Pancreas (tissue), 10 donors: ENCODE measurements around the gene MCEE. TPM values are rescaled to one million over a fixed set of nuclear protein-coding genes. Genes with fewer than 3 reads are reported as not detected.

ENCODE experiments used
- ATAC-seq, 4 donors: fragments of 200-7000 bp; cut with Tn5 transposase; one replicate each; pipeline versions ENCODE4 v1.8.0 to v1.9.1; 2020; ENCODE audit warnings: mild to moderate bottlenecking in 4 of 4, moderate library complexity in 4 of 4
- DNase-seq, 6 donors: peaks; one replicate each; pipeline ENCODE4 v3.0.0-alpha.2; 2020
- FAIRE-seq: peaks from 2 replicates; lab custom pipeline; 2012; peaks lifted over from hg19 to GRCh38; lab: Jason Lieb, UNC
- H3K27ac ChIP-seq, 4 donors: fragments of 200-600 bp; sonication (generic); 1 replicate in 3 of 4; 2 replicates in 1 of 4; pipeline versions ENCODE4 v1.5.0 to v1.8.0; 2020
- H3K27me3 ChIP-seq, 4 donors: fragments of 200-600 bp; one replicate each; pipeline ENCODE4 v1.8.0; 2021
- H3K36me3 ChIP-seq, 3 donors: fragments of 200-600 bp; sonication (generic) in 1 of 3; one replicate each; pipeline versions ENCODE4 v1.5.0 to v1.8.0; 2020 to 2021
- H3K4me1 ChIP-seq, 3 donors: fragments of 200-600 bp; one replicate each; pipeline ENCODE4 v1.8.0; 2021
- H3K4me3 ChIP-seq, 4 donors: fragments of 200-600 bp; sonication (generic) in 2 of 4; one replicate each; pipeline versions ENCODE4 v1.5.0 to v1.8.0; 2020 to 2021
- H3K9me3 ChIP-seq, 4 donors: fragments of 200-600 bp; one replicate each; pipeline ENCODE4 v1.8.0; 2021
- CTCF ChIP-seq, 4 donors: fragments of 200-600 bp; sonication (generic) in 3 of 4; IDR thresholded peaks; one replicate each; pipeline versions ENCODE4 v1.5.0 to v1.8.0; 2021; ENCODE audit warnings: antibody characterized with exemption in 4 of 4
- WGBS, 2 donors: extraction: QIAGEN DNeasy Blood & Tissue Kit; methylation state at CpG; one replicate each; pipeline ENCODE4 v1.1.7; 2013; 5-methylcytosine and 5-hydroxymethylcytosine counted together
- intact Hi-C, 3 donors: fragments of 100-400 bp; cut with DNase I; formaldehyde crosslinking; loops; one replicate each; pipeline versions ENCODE4 v1.11.1 to v1.14.2; 2022
- polyA plus RNA-seq, 2 donors: library from polyadenylated mRNA; stranded (reverse); fragments of 200-250 nt; gene quantifications; one replicate each; pipeline ENCODE4 v1.2.3, GENCODE V29; 2013
- total RNA-seq, 6 donors: library from RNA; stranded (reverse); fragmentation: NEBNext Ultra II Directional in 4 of 6; extraction: Animal tissue kit (Norgen Biotek cat#: 25700) in 4 of 6; gene quantifications; one replicate each; pipeline versions ENCODE4 v1.2.1 to v1.2.4, GENCODE V29; 2021 to 2023
- donor health status: healthy with polysubstance abuse.
- donor health status: DM: no; HTN: no; CAD: no; lungs with moderate emphysema.
- donor health status: DM: no; HTN: no; CAD: no.
- donor health status: control.
- donor health status: control.
- donor health status: Bipolar disorder and iron deficiency.
- donor health status: DM: yes; HTN: yes; CAD: no.
- donor health status: DM: no; HTN: no; CAD: no.
- donor health status: DM: no; HTN: no; CAD: no.
- donor health status: DM: yes; HTN: yes; CAD: no.

The MCEE gene
- total and polyA plus RNA-seq, 8 donors = 15.0 to 28.5 (median 16.7) TPM

- WGBS, 2 donors = 59 to 71% methylated on average over 11 of the region's 11 CpGs
- no peak for FAIRE-seq
Measured at GRCh38 chr2:71153585-71154224, 23.7 kb upstream of the MCEE start.

GRCh38 chr2:71151620-71152019, 21.6 kb upstream of the MCEE start:
- Histone ChIP-seq H3K4me3 (no peak overlapping the region), H3K36me3 (peaks cover 0 to 30% (median 12%) of the 10 kb centered on the region in 3 donors), H3K27ac (no peak overlapping the region), H3K9me3 (no peaks in the 10 kb centered on the region), H3K27me3 (no peaks in the 10 kb centered on the region), H3K4me1 (no peaks in the 10 kb centered on the region)
- intact Hi-C loops = loop anchor here in 1 of 3 donors (10.0 kb wide), 1 partner anchor 353 kb away; no protein-coding TSS in a partner anchor
- ATAC-seq (peak in 1 of 4 donors; percentile 34), DNase-seq (no peak), FAIRE-seq (no peak)
- no peak for TF ChIP-seq CTCF (IDR thresholded peaks at IDR 0.05)
- WGBS, 2 donors = 90 to 100% methylated on average over 1 of the region's 1 CpG

More at GRCh38 chr2:71153585-71154224, 23.7 kb upstream of the MCEE start:
- H3K36me3 ChIP-seq = peaks cover 0 to 9% (median 4%) of the 10 kb centered on the region in 3 donors
- H3K4me3 ChIP-seq = no peak overlapping the region
- no peaks in the 10 kb centered on the region for H3K4me1 ChIP-seq
- no peak for DNase-seq
- no peaks in the 10 kb centered on the region for H3K9me3 ChIP-seq
- no peak overlapping the region for H3K27ac ChIP-seq
- no peak for ATAC-seq
- intact Hi-C loops = loop anchor here in 1 of 3 donors (10.0 kb wide), 1 partner anchor 351 kb away; no protein-coding TSS in a partner anchor
- no peaks in the 10 kb centered on the region for H3K27me3 ChIP-seq
- TF ChIP-seq CTCF (IDR thresholded peaks at IDR 0.05) = no peak

GRCh38 chr2:71150082-71150816, 20.2 kb upstream of the MCEE start:
- no peak for ATAC-seq
- intact Hi-C loops = loop anchor here in 1 of 3 donors (10.0 kb wide), 1 partner anchor 355 kb away; no protein-coding TSS in a partner anchor
- 64% methylated on average over 3 of the region's 3 CpGs for WGBS, 2 donors

GRCh38 chr2:71148506-71149063, 18.6 kb upstream of the MCEE start:
- TF ChIP-seq CTCF (IDR thresholded peaks at IDR 0.05) = no peak
- ATAC-seq = no peak
- 74 to 86% methylated on average over 2 of the region's 2 CpGs for WGBS, 2 donors
- DNase-seq = no peak
- no peaks in the 10 kb centered on the region for H3K27me3 ChIP-seq
- H3K4me1 ChIP-seq = no peaks in the 10 kb centered on the region
- no peak for FAIRE-seq
- intact Hi-C loops = no loop called here
- H3K4me3 ChIP-seq = no peak overlapping the region
- H3K36me3 ChIP-seq = peaks cover 6 to 60% (median 31%) of the 10 kb centered on the region in 3 donors
- H3K9me3 ChIP-seq = no peaks in the 10 kb centered on the region
- H3K27ac ChIP-seq = no peak overlapping the region

More at GRCh38 chr2:71150082-71150816, 20.2 kb upstream of the MCEE start:
- H3K27ac ChIP-seq = no peak overlapping the region
- H3K4me1 ChIP-seq = no peaks in the 10 kb centered on the region
- FAIRE-seq (no peak), DNase-seq (no peak)
- no peak for TF ChIP-seq CTCF (IDR thresholded peaks at IDR 0.05)
- peaks cover 0 to 44% (median 23%) of the 10 kb centered on the region in 3 donors for H3K36me3 ChIP-seq
- H3K9me3 ChIP-seq = no peaks in the 10 kb centered on the region
- H3K27me3 ChIP-seq = no peaks in the 10 kb centered on the region
- H3K4me3 ChIP-seq = no peak overlapping the region
